Astrocyte (in vitro differentiated cells and primary cell): ENCODE measurements around the gene SH3GL2. TPM values are rescaled to one million over a fixed set of nuclear protein-coding genes. Genes with fewer than 3 reads are reported as not detected.
A peak's percentile ranks its signal among the peaks of the same experiment; 100 is the strongest.

Experiments
- DNase-seq: peaks from one replicate; pipeline ENCODE4 v3.0.0-alpha.2; 2010; ENCODE audit warnings: low read depth
- FAIRE-seq: peaks from 2 replicates; lab custom pipeline; 2011; peaks lifted over from hg19 to GRCh38; lab: Jason Lieb, UNC
- H2AFZ ChIP-seq: 2 replicates; pipeline ENCODE4 v1.6.0; 2012; ENCODE audit warnings: low read depth, low read length, inconsistent platforms
- H3K27ac ChIP-seq: 2 replicates; pipeline ENCODE4 v1.5.1; 2011; ENCODE audit warnings: low read depth, low read length, inconsistent platforms
- H3K27me3 ChIP-seq: 2 replicates; pipeline ENCODE4 v1.6.0; 2011; ENCODE audit warnings: low read length, inconsistent platforms; ENCODE audit not compliant: insufficient read depth
- H3K36me3 ChIP-seq: 2 replicates; pipeline ENCODE4 v1.5.1; 2011; ENCODE audit warnings: low read length, inconsistent platforms; ENCODE audit not compliant: insufficient read depth
- H3K4me1 ChIP-seq: 2 replicates; pipeline ENCODE4 v1.5.1; 2011; ENCODE audit warnings: low read length, inconsistent platforms; ENCODE audit not compliant: insufficient read depth
- H3K4me2 ChIP-seq: 2 replicates; pipeline ENCODE4 v1.6.0; 2012; ENCODE audit warnings: low read length, inconsistent platforms
- H3K4me3 ChIP-seq: 2 replicates; pipeline ENCODE4 v1.5.1; 2011; ENCODE audit warnings: low read depth, mild to moderate bottlenecking, low read length, inconsistent platforms; ENCODE audit not compliant: insufficient read depth
- H3K79me2 ChIP-seq: 2 replicates; pipeline ENCODE4 v1.6.0; 2012; ENCODE audit warnings: mild to moderate bottlenecking, low read length, inconsistent platforms; ENCODE audit not compliant: insufficient read depth
- H3K9ac ChIP-seq: 2 replicates; pipeline ENCODE4 v1.6.0; 2012; ENCODE audit warnings: mild to moderate bottlenecking, low read length, inconsistent platforms
- H3K9me3 ChIP-seq: 2 replicates; pipeline ENCODE4 v1.5.1; 2012; ENCODE audit warnings: low read depth, mild to moderate bottlenecking, low read length, inconsistent platforms; ENCODE audit not compliant: insufficient read depth
- H4K20me1 ChIP-seq: 2 replicates; pipeline ENCODE4 v1.6.0; 2012; ENCODE audit warnings: low read length, inconsistent platforms; ENCODE audit not compliant: insufficient read depth
- H3K27ac Mint-ChIP-seq: one replicate; pipeline ENCODE4 v1.8.0; 2021; ENCODE audit warnings: mild to moderate bottlenecking, mixed read lengths; ENCODE audit not compliant: unreplicated experiment
- H3K27me3 Mint-ChIP-seq: one replicate; pipeline ENCODE4 v1.8.0; 2021; ENCODE audit warnings: low read depth, mixed read lengths; ENCODE audit not compliant: unreplicated experiment
- H3K36me3 Mint-ChIP-seq: one replicate; pipeline ENCODE4 v1.8.0; 2021; ENCODE audit warnings: low read depth, mixed read lengths; ENCODE audit not compliant: unreplicated experiment
- H3K4me1 Mint-ChIP-seq: one replicate; pipeline ENCODE4 v1.8.0; 2021; ENCODE audit warnings: low read depth, mixed read lengths; ENCODE audit not compliant: unreplicated experiment
- H3K4me3 Mint-ChIP-seq: one replicate; pipeline ENCODE4 v1.8.0; 2021; ENCODE audit warnings: mild to moderate bottlenecking, moderate library complexity, mixed read lengths; ENCODE audit not compliant: unreplicated experiment
- H3K9me3 Mint-ChIP-seq: one replicate; pipeline ENCODE4 v1.8.0; 2021; ENCODE audit warnings: mild to moderate bottlenecking, mixed read lengths; ENCODE audit not compliant: unreplicated experiment
- EZH2 ChIP-seq: IDR thresholded peaks from 2 replicates; pipeline ENCODE4 v1.6.1; 2012; ENCODE audit warnings: mild to moderate bottlenecking, low read length, inconsistent platforms; ENCODE audit not compliant: insufficient read depth
- total RNA-seq: library from RNA; stranded (reverse); gene quantifications from 2 replicates; pipeline ENCODE4 v1.2.1, GENCODE V29; 2021
- TF ChIP-seq, protein P1 (sequence below): IDR thresholded peaks from 2 replicates; pipeline ENCODE4 v1.5.1; 2011; ENCODE audit warnings: low read depth, mild to moderate bottlenecking, inconsistent platforms, low read length, moderate library complexity; ENCODE audit not compliant: insufficient read depth

SH3GL2 gene
- total RNA-seq, 1 donor from 2014 or later = 0.16 TPM

DNA sequence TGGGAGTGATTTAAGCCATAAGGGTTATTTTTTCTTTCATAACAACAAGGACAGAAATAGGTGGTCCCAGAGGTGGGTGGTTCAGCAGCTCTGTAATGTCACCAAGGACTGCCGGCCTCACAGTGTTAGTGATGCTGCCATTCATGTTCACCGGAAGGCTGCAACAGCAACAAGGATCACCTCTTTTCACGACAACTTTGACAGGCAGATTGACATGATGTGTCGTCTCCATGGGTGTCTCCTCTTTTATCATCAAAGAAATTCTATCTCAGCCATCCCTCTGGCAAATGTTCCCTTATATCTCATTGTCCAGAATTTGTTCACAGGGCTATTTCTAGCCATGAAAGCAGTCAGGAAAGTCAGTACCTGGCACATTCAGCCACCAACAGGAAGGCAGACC is 231.5 kb downstream of the SH3GL2 start:
- Mint-ChIP-seq H3K4me1 (no peaks in the 10 kb centered on the region), H3K4me3 (no peak overlapping the region), H3K36me3 (no peaks in the 10 kb centered on the region), H3K27me3 (peaks cover 3% of the 10 kb centered on the region), H3K27ac (no peak overlapping the region), H3K9me3 (no peaks in the 10 kb centered on the region)
- no peaks in the 10 kb centered on the region for H3K36me3 ChIP-seq
- TF ChIP-seq, protein P1, sequence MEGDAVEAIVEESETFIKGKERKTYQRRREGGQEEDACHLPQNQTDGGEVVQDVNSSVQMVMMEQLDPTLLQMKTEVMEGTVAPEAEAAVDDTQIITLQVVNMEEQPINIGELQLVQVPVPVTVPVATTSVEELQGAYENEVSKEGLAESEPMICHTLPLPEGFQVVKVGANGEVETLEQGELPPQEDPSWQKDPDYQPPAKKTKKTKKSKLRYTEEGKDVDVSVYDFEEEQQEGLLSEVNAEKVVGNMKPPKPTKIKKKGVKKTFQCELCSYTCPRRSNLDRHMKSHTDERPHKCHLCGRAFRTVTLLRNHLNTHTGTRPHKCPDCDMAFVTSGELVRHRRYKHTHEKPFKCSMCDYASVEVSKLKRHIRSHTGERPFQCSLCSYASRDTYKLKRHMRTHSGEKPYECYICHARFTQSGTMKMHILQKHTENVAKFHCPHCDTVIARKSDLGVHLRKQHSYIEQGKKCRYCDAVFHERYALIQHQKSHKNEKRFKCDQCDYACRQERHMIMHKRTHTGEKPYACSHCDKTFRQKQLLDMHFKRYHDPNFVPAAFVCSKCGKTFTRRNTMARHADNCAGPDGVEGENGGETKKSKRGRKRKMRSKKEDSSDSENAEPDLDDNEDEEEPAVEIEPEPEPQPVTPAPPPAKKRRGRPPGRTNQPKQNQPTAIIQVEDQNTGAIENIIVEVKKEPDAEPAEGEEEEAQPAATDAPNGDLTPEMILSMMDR = no peak
- TF ChIP-seq EZH2 = no peak
- H3K27ac ChIP-seq = no peak overlapping the region
- H3K9ac ChIP-seq = no peak overlapping the region
- H3K9me3 ChIP-seq = no peaks in the 10 kb centered on the region
- peaks cover 25% of the 10 kb centered on the region for H3K27me3 ChIP-seq
- H2AFZ ChIP-seq = no peak overlapping the region
- no peaks in the 10 kb centered on the region for H3K79me2 ChIP-seq
- no peak overlapping the region for H3K4me2 ChIP-seq
- no peaks in the 10 kb centered on the region for H4K20me1 ChIP-seq
- H3K4me3 ChIP-seq = no peak overlapping the region
- DNase-seq (no peak), FAIRE-seq (no peak)
- no peaks in the 10 kb centered on the region for H3K4me1 ChIP-seq

DNA sequence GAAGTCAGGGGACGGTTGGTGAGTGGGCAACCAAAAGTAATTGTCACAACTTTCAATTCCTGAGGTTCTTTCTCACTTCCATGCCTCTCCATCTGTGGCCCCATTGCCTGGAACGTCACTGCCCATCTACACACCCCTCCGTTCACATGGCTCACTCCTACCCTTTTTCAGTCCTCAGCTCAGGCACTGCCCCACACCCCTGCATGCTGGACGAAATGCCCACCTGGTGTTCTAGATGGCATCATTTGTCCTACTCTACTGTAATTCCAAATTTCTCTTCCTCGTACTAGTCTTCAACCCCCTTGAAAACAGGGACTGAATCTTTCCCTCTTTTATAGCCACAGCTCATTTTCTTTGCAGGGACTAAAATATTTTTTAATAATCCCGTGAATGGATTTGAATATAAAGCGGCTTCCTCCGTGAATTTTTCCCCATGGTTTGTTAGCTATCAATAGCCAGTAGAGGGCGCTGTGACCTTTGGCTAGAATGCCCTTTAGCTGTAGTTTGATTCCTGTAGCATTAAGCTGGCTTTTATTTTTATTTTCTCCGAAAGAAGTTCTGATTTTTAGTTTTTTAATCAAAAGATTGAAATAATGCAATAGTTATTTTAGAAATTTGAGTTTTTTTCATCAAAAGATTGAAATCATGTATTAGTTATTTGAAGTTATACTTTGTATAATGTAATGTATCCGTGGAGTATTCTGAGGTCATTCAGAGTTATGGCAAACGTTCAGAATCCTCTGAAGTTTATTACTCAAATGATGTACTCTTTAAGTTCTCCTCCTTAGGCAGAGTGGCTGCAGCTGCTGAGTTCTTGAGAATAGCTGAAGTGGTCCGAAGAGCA is 232.1 kb downstream of the SH3GL2 start:
- no peak overlapping the region for H3K27ac Mint-ChIP-seq
- H3K4me1 ChIP-seq = no peaks in the 10 kb centered on the region
- no peak for TF ChIP-seq EZH2
- TF ChIP-seq, protein P1 = peak; percentile 94
- no peak overlapping the region for H3K4me3 Mint-ChIP-seq
- no peaks in the 10 kb centered on the region for H3K9me3 Mint-ChIP-seq
- H3K9ac ChIP-seq = no peak overlapping the region
- H3K4me1 Mint-ChIP-seq = no peaks in the 10 kb centered on the region
- no peak overlapping the region for H3K4me2 ChIP-seq
- no peaks in the 10 kb centered on the region for H3K36me3 ChIP-seq
- no peak overlapping the region for H3K27ac ChIP-seq
- H2AFZ ChIP-seq = no peak overlapping the region
- no peaks in the 10 kb centered on the region for H4K20me1 ChIP-seq
- no peaks in the 10 kb centered on the region for H3K36me3 Mint-ChIP-seq
- peaks cover 25% of the 10 kb centered on the region for H3K27me3 ChIP-seq
- H3K9me3 ChIP-seq = no peaks in the 10 kb centered on the region
- FAIRE-seq = peak; percentile 58
- H3K27me3 Mint-ChIP-seq = peaks cover 3% of the 10 kb centered on the region
- no peaks in the 10 kb centered on the region for H3K79me2 ChIP-seq
- peak; percentile 7 for DNase-seq
- H3K4me3 ChIP-seq = no peak overlapping the region

DNA sequence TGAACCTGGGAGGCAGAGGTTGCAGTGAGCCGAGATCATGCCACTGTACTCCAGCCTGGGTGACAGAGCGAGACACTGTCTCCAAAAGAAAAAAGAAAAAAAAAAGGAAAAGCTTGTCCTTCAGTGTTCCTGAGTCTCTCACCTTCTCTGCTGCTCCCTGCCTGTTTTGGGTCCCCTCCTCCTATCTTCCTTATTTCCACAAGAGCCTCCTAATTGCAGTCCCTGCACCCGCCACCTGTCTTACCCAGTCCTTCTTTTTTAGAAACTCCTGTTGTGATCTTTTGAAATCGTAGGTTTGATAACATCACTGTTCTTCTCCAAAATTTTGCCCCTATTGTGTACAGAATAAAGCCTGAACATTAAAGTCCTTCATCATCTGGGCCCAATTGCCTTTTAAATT is 234.9 kb downstream of the SH3GL2 start:
- Mint-ChIP-seq H3K4me3 (no peak overlapping the region), H3K36me3 (no peaks in the 10 kb centered on the region), H3K9me3 (no peaks in the 10 kb centered on the region), H3K27ac (no peak overlapping the region), H3K4me1 (no peaks in the 10 kb centered on the region), H3K27me3 (no peaks in the 10 kb centered on the region)
- no peaks in the 10 kb centered on the region for H3K9me3 ChIP-seq
- no peak overlapping the region for H3K27ac ChIP-seq
- TF ChIP-seq, protein P1 = no peak
- TF ChIP-seq EZH2 = no peak
- FAIRE-seq (no peak), DNase-seq (no peak)
- H4K20me1 ChIP-seq = no peaks in the 10 kb centered on the region
- no peaks in the 10 kb centered on the region for H3K36me3 ChIP-seq
- H3K4me3 ChIP-seq = no peak overlapping the region
- no peaks in the 10 kb centered on the region for H3K79me2 ChIP-seq
- no peaks in the 10 kb centered on the region for H3K4me1 ChIP-seq
- H2AFZ ChIP-seq = no peak overlapping the region
- no peak overlapping the region for H3K9ac ChIP-seq
- no peak overlapping the region for H3K4me2 ChIP-seq
- peaks cover 17% of the 10 kb centered on the region for H3K27me3 ChIP-seq
